ENCODE results near the gene HRNR. TPM values are rescaled to one million over a fixed set of nuclear protein-coding genes. Genes with fewer than 3 reads are reported as not detected.
"Not testable (repeated sequence)": the region's sequence is repeated elsewhere in the genome, so short reads cannot be mapped to it uniquely, and the experiment has no call there.

HRNR gene
- total and polyA plus RNA-seq, 5 donors: 0.02 TPM; not detected in 4

DNA sequence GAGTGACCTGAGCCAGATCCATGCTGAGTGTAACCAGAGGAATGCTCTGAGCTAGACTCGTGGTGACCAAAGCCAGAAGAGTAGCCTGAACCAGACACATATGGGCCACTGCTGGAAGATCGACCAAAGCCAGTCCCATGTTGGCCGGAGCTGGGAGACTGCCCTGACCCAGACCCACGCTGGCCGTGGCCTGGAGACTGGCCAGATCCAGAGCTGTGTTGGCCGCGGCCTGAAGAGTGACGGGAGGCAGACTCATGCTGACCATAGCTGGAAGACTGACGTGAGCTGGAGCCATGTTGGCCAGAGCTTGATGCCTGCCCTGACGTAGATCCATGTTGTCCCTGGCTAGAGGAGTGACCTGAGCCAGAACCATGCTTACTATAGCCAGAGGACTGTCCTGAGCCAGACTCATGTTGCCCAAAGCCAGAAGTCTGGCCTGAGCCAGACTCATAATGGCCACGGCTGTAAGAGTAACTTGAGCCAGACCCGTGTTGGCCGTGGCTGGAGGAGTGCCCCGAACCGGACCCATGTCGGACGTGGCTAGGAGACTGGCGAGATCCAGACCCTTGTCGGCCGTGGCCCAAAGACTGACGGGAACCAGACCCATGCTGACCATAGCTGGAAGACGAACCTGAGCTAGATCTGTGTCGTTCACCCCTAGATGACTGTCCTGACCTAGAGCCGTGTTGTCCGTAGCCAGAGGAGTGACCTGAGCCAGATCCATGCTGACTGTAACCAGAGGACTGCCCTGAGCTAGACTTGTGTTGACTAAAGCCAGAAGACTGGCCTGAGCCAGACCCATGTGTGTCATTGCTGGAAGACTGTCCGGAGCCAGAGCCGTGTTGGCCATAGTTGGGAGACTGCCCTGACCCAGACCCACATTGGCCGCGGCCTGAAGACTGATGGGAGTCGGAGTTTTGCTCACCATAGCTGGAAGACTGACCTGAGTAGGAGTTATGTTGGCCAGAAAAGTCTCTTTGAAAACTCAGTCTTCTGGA, 3.5 kb downstream of the HRNR start:
- Histone ChIP-seq H3K9me3 (ENCODE audit: control insufficient read depth, low read length) (no peaks in the 10 kb centered on the region), H3K4me1 (ENCODE audit: control insufficient read depth, insufficient read depth, low read length) (no peaks in the 10 kb centered on the region), H3K27me3 (ENCODE audit: control insufficient read depth, insufficient read depth) (no peaks in the 10 kb centered on the region), H3K4me3 (ENCODE audit: low read length) (no peak overlapping the region), H3K27ac (ENCODE audit: low read length) (no peak overlapping the region)
- DNase-seq (peak in 2 of 3 donors; percentile 43 to 52), ATAC-seq (no peak)
- intact Hi-C loops (cut with DNase I): no loop called here
- 91% methylated on average over 30 of the region's 30 CpGs for WGBS

DNA sequence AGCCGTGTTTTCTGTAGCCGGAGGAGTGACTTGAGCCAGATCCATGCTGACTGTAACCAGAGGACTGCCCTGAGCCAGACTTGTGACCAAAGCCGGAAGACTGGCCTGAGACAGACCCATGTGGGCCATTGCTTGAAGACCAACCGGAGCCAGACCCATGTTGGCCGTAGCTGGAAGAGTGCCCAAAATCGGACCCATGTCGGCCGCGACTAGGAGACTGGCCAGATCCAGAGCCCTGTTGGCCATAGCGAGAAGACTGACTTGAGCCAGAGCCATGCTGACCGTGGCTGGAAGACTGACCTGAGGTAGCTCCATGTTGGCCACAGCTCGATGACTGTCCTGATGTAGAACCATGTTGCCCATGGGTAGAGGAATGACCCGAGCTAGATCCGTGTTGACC, 4.6 kb downstream of the HRNR start:
- H3K9me3 ChIP-seq (ENCODE audit: control insufficient read depth, low read length); ATAC-seq: not testable (repeated sequence)

DNA sequence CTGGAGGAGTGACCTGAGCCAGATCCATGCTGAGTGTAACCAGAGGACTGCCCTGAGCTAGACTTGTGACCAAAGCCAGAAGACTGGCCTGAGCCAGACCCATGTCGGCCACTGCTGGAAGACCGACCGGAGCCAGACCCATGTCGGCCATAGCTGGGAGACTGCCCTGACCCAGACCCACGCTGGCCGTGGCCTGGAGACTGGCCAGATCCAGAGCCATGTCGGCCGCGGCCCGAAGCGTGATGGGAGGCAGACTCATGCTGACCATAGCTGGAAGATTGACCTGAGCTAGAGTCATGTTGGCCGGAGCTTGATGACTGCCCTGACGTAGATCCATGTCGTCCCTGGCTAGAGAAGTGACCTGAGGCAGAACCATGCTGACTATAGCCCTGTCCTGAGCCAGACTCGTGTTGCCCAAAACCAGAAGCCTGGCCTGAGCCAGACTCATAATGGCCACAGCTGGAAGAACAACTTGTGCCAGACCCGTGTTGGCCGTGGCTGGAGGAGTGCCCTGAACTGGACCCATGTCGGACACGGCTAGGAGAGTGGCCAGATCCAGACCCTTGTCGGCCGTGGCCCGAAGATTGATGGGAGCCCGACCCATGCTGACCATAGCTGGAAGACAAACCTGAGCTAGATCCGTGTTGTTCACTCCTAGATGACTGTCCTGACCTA, 5.1 kb downstream of the HRNR start:
- intact Hi-C loops (cut with DNase I): no loop called here
- Histone ChIP-seq H3K27ac (ENCODE audit: low read length) (no peak overlapping the region), H3K27me3 (ENCODE audit: control insufficient read depth, insufficient read depth) (no peaks in the 10 kb centered on the region), H3K4me3 (ENCODE audit: low read length) (no peak overlapping the region), H3K9me3 (ENCODE audit: control insufficient read depth, low read length) (no peaks in the 10 kb centered on the region), H3K4me1 (ENCODE audit: control insufficient read depth, insufficient read depth, low read length) (no peaks in the 10 kb centered on the region)
- ATAC-seq: no peak
- peak in 1 of 3 donors; percentile 16 for DNase-seq
- 91% methylated on average over 24 of the region's 24 CpGs for WGBS

More for the DNA sequence above, 4.6 kb downstream of the HRNR start:
- H3K27ac ChIP-seq (ENCODE audit: low read length); H3K27me3 ChIP-seq (ENCODE audit: control insufficient read depth, insufficient read depth); H3K4me1 ChIP-seq (ENCODE audit: control insufficient read depth, insufficient read depth, low read length); H3K4me3 ChIP-seq (ENCODE audit: low read length); intact Hi-C loops (cut with DNase I): not testable (repeated sequence)
- 90% methylated on average over 14 of the region's 14 CpGs for WGBS
- DNase-seq: peak in 1 of 3 donors; percentile 21

DNA sequence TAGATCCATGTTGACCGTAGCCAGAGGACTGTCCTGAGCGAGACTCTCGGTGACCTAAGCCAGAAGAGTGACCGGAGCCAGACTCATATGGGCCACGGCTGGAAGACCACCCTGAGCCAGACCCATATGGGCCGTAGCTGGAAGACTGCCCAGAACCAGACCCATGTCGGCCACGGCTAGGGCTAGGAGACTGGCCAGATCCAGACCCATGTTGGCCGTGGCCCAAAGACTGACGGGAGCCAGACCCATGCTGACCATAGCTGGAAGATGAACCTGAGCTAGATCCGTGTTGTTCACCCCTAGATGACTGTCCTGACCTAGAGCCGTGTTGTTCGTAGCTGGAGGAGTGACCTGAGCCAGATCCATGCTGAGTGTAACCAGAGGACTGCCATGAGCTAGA, 8.4 kb downstream of the HRNR start:
- H3K27me3 ChIP-seq (ENCODE audit: control insufficient read depth, insufficient read depth); ATAC-seq; H3K4me3 ChIP-seq (ENCODE audit: low read length); H3K4me1 ChIP-seq (ENCODE audit: control insufficient read depth, insufficient read depth, low read length); intact Hi-C loops (cut with DNase I); H3K27ac ChIP-seq (ENCODE audit: low read length); H3K9me3 ChIP-seq (ENCODE audit: control insufficient read depth, low read length): not testable (repeated sequence)
- DNase-seq: peak in 2 of 3 donors; percentile 36 to 59
- 90% methylated on average over 13 of the region's 13 CpGs for WGBS

DNA sequence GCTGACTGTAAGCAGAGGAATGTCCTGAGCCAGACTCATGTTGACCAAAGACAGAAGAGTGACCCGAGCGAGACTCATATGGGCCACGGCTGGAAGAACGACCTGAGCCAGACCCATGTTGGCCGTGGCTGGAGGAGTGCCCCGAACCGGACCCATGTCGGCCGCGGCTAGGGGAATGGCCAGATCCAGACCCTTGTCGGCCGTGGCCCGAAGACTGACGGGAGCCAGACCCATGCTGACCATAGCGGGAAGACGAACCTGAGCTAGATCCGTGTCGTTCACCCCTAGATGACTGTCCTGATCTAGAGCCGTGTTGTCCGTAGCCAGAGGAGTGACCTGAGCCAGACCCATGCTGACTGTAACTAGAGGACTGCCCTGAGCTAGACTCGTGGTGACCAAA, 9.1 kb downstream of the HRNR start:
- H3K27ac ChIP-seq (ENCODE audit: low read length); H3K9me3 ChIP-seq (ENCODE audit: control insufficient read depth, low read length); H3K4me3 ChIP-seq (ENCODE audit: low read length); H3K27me3 ChIP-seq (ENCODE audit: control insufficient read depth, insufficient read depth); H3K4me1 ChIP-seq (ENCODE audit: control insufficient read depth, insufficient read depth, low read length); intact Hi-C loops (cut with DNase I); ATAC-seq: not testable (repeated sequence)
- DNase-seq: peak in 2 of 3 donors; percentile 40 to 57
- 95% methylated on average over 20 of the region's 21 CpGs for WGBS

DNA sequence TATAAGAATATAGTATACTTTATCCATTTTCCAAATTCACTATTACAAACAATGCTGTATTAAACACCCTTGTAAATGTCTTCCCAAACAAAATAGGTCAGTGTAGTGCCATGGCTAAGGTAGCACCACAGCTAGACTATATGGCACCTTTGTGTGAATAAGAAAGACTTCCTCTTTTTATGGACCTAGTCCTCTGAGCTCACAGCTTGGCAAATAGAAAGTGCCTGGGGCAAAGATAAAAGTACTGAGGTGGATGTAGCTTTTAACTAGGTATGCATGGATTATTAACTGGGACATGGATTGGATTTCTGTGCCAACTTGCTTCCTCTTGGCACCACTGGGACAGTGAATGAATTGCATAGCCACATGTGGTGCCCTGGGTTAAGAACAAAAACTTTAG, 25.0 kb downstream of the HRNR start:
- intact Hi-C loops (cut with DNase I): no loop called here
- no peak for ATAC-seq
- H3K27me3 ChIP-seq (ENCODE audit: control insufficient read depth, insufficient read depth): no peaks in the 10 kb centered on the region

DNA sequence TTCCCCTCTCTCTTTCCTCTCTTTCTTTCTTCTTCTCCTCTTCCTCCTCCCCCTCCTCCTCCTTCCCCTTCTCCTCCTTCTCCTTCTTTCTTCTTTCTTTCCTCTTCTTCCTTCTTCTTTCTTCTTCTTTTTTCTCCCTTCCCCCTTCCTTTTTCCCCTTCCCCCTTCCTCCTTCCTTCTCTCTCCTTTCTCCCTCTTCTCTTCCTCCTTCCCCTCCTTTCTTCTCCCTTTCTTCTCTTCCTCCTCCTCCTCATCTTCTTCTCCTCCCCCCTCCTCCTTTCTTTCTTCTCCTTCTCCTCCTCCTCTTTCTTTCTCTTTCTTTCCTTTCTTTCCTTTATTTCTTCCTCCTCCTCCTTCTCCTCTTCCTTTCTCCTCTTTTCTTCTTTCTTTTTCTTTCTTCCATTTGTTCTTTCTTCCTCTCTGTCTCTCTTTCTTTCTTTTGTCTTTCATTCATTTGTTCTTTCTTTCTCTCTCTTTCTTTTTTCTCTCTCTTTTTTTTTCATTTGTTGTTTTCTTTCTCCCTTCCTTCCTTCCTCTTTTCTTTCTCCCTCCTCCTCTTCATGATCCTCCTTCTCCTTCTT, 26.5 kb downstream of the HRNR start:
- H3K4me3 ChIP-seq (ENCODE audit: low read length): no peak overlapping the region
- no peaks in the 10 kb centered on the region for H3K9me3 ChIP-seq (ENCODE audit: control insufficient read depth, low read length)
- no peaks in the 10 kb centered on the region for H3K4me1 ChIP-seq (ENCODE audit: control insufficient read depth, insufficient read depth, low read length)
- DNase-seq (no peak), ATAC-seq (no peak)
- H3K27me3 ChIP-seq (ENCODE audit: control insufficient read depth, insufficient read depth): no peaks in the 10 kb centered on the region
- no peak overlapping the region for H3K27ac ChIP-seq (ENCODE audit: low read length)
- intact Hi-C loops (cut with DNase I): no loop called here

More for the DNA sequence above, 25.0 kb downstream of the HRNR start:
- Histone ChIP-seq H3K9me3 (ENCODE audit: control insufficient read depth, low read length) (no peaks in the 10 kb centered on the region), H3K4me1 (ENCODE audit: control insufficient read depth, insufficient read depth, low read length) (no peaks in the 10 kb centered on the region), H3K27ac (ENCODE audit: low read length) (no peak overlapping the region), H3K4me3 (ENCODE audit: low read length) (no peak overlapping the region)
- no peak for DNase-seq

DNA sequence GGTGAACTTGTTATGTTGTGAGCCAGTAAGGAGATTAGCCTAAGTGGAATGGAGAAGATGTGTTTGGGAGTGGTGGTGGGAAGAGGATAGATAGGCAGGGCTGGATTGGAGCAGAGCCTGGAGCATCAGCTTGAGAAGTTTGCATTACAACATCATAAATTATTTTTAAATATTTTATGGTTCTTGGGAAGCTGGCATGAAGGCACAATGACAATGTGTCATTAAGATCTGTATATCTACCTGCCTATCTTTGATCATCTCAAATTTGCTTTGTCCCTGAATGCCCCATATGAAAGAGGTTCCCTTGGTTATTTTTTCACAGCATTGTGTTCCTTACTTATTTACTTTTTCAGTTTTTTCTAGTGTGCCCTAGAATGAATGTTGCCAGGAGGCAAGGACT, 32.3 kb downstream of the HRNR start:
- intact Hi-C loops (cut with DNase I): loop anchor here in 1 of 4 donors (5.0 kb wide), 1 partner anchor 251 kb away; no protein-coding TSS in a partner anchor

DNA sequence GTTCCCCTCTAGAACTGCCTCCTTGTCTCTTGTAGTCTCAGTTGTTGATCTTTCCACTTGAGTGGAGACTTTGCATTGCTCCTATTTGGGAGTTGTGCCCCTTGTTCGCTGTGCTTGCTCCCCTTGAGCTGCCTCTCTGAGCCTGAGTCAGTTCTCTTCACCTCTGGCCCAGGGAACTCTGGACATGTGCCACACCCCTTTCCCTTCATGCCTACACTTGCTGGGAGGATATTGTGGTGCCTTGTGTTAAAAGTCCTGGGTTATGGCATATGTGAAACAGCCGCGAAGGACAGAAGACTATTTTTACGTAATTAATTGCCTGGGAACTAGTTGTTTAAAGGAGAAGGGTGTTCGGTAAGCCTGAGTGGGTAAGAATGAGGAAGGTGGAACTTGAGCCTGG, 32.7 kb downstream of the HRNR start:
- no peak for ATAC-seq
- no peak overlapping the region for H3K4me3 ChIP-seq (ENCODE audit: low read length)
- DNase-seq: no peak
- no peaks in the 10 kb centered on the region for H3K27me3 ChIP-seq (ENCODE audit: control insufficient read depth, insufficient read depth)
- no peak overlapping the region for H3K27ac ChIP-seq (ENCODE audit: low read length)
- H3K9me3 ChIP-seq (ENCODE audit: control insufficient read depth, low read length): no peaks in the 10 kb centered on the region
- 86% methylated on average over 5 of the region's 5 CpGs for WGBS
- no peaks in the 10 kb centered on the region for H3K4me1 ChIP-seq (ENCODE audit: control insufficient read depth, insufficient read depth, low read length)
- intact Hi-C loops (cut with DNase I): loop anchor here in 1 of 4 donors (5.0 kb wide), 1 partner anchor 251 kb away; no protein-coding TSS in a partner anchor

More for the DNA sequence above, 32.3 kb downstream of the HRNR start:
- ATAC-seq (no peak), DNase-seq (no peak)
- Histone ChIP-seq H3K27ac (ENCODE audit: low read length) (no peak overlapping the region), H3K4me1 (ENCODE audit: control insufficient read depth, insufficient read depth, low read length) (no peaks in the 10 kb centered on the region), H3K4me3 (ENCODE audit: low read length) (no peak overlapping the region), H3K9me3 (ENCODE audit: control insufficient read depth, low read length) (no peaks in the 10 kb centered on the region), H3K27me3 (ENCODE audit: control insufficient read depth, insufficient read depth) (no peaks in the 10 kb centered on the region)

DNA sequence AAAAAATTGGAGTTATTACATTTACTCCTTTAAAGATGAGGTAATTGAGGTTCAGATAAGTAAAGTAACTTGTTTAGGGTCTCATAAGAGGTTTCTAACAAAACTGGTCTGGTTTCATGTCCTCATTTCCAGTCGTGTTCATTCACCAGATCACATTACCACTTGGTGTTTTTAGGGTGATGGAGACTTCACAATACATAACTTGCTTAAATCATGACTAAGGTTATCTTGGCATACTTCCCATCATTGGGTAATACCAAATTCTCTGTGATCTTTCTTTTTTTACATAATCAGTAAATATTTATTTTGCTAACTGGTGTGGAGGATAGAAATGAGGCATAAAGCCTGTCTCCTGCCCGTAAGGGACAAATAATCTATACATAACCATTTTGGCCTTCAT, 33.4 kb downstream of the HRNR start:
- H3K4me1 ChIP-seq (ENCODE audit: control insufficient read depth, insufficient read depth, low read length): no peaks in the 10 kb centered on the region
- H3K9me3 ChIP-seq (ENCODE audit: control insufficient read depth, low read length): no peaks in the 10 kb centered on the region
- DNase-seq: no peak
- 57% methylated on average over 2 of the region's 2 CpGs for WGBS
- no peak overlapping the region for H3K4me3 ChIP-seq (ENCODE audit: low read length)
- intact Hi-C loops (cut with DNase I): loop anchor here in 1 of 4 donors (5.0 kb wide), 1 partner anchor 252 kb away; no protein-coding TSS in a partner anchor
- no peak overlapping the region for H3K27ac ChIP-seq (ENCODE audit: low read length)
- ATAC-seq: no peak
- no peaks in the 10 kb centered on the region for H3K27me3 ChIP-seq (ENCODE audit: control insufficient read depth, insufficient read depth)
